Activated CD8-positive, alpha-beta memory T cell treated with anti-CD3 and anti-CD28 coated beads for 1 hour (primary cell): ENCODE results near the gene PRR33.
"Not testable (repeated sequence)": the region's sequence is repeated elsewhere in the genome, so short reads cannot be mapped to it uniquely, and the experiment has no call there.

Experiments used
- DNase-seq, 2 donors: peaks; one replicate each; pipeline ENCODE4 v3.0.0-alpha.2; 2020; ENCODE audit warnings: low read depth in 1 of 2; ENCODE audit errors: extremely low read depth in 1 of 2

The PRR33 gene

DNA sequence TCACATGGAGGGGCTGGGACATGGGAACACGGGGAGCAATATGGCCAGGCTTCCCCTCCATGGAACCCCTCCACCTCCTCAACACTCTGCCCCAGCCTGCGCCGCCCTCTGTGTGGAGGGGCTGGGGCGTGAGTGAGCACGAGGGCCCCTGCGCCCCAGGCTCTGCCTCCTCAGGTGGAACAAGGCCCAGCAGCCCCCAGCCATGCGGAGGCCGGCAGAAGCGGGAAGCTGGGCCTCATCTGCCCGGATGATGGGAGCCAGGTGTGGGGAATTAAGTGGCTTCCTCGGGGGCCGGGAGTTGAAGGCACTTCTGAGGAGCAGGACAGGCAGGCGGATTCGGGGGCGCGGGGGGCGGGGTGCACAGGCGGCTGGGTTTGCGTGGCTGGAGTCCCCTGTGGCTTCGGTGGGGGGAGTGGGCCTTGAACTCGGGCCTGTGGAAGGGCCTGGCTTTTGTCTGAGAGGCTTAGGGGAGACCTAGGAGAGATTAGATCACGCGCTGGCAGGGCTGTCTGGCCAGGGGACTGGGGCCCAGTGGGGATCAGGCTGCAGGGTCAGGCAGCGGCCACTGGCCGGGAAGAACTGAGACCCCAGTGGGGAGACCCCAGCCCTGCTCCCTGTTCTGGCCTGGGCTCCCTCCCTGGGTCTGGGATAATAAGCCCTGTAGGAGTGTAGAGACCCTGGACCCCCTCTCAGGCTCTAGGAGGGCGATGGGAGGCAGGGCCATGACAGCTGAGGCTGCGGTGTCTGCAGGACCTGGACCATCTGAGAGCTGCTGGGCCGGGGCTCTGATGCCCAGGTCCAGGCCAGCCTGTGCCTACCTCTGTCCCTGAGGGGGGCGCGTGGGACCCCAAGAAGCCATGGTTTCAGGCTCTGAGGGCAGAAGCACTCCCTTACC, 13.3 kb downstream of the PRR33 start:
- DNase-seq: no peak

DNA sequence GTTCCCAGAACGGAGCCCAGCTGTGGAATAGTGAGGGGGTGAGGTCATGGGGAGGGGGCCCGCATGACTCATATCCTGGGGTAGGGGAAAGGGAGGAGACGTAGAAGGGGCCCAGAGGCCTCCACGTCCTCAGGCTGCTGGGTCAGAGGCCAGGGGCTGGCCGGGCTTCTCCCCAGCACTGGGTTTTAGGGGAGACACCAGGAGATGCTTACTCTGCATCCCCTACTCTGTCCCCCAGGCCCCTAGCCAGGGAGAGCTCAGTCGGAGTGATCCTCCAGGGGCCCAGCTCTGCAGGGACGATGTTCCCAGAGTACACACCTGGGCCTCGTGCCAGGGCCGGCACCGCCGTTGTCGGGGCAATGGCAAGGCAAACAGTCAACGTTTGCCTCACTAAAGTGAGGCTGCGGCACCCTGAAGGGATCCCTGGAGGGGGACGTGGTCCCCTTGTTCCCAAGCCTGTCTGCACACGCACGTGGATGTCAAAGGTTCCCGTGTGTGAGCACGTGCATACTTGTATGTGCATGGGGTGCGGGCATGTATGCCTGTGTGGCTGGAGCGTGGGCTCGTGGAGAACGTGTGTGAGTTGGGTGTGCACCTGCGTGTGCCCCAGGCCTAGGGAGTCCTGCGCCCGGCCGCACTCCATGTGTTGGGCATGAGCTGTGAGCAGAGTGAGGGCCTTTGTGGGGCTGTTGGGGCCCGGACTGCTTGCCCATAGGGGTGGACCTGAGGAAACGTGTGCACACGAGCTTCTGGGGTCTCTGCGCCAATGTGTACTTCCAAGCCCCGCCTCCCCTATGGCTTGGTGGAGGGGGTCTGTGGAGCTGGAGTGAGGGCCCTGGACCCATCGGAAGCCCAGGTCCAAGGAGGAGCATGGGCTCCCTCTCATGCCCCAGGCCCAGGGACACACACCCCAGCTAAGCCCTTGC, 14.2 kb downstream of the PRR33 start:
- DNase-seq: no peak

DNA sequence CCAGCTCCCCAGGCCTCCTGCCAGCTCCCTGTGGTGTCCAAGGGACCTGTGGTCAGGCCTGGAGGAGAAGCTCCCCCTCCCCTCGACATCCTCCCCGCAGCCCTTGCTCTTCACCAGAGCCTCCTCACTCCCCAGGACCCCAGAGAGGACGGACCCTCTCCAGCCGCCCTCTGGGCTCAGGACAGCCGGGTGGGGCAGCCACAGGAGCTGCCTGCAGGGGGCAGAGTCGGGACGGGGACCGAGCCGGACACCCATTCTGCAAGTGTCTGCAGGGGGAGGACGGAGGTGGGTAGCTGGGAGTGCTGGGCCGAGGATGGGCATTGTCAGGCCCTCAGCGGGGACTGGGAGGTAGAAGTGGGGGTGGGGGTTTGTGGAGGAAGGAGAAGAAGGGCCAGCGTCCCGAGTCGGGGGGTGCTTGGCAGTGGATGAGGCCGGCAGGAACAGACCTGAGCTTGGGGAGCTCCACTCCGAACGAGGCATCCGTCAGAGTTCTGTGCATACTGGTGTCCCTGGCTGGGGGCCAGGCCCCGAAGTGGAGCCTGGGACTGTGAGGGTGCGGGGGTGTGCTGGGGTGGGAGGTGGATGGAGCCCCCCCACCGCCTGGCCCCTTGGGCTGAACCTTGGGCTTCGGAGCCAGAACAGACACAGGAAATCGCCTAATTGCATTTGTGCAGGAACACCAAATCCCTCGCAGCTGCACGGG, 15.2 kb downstream of the PRR33 start:
- DNase-seq: no peak

DNA sequence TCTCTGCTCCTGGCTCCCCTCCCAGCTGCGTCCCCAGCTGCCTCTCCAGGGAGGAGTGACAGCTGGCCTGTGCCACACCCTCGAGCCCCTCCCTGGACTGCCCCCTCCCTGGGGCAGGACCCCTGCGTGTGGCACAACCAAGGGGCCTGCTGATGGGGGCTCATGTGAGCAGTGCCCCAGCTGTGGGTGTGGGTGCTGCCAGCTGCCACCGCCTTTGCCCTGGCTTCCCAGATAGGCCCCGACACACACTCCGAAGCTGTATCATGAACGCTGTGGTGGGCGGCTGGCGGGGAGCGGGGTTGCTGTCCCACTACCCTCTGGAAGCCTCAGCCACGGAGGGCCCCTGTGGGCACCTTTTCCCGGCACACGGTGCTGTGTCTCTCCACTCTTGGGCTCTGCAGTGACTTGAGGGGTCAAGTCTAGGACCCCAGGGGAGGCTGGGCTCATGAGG, 15.8 kb downstream of the PRR33 start:
- not testable (repeated sequence) for DNase-seq

DNA sequence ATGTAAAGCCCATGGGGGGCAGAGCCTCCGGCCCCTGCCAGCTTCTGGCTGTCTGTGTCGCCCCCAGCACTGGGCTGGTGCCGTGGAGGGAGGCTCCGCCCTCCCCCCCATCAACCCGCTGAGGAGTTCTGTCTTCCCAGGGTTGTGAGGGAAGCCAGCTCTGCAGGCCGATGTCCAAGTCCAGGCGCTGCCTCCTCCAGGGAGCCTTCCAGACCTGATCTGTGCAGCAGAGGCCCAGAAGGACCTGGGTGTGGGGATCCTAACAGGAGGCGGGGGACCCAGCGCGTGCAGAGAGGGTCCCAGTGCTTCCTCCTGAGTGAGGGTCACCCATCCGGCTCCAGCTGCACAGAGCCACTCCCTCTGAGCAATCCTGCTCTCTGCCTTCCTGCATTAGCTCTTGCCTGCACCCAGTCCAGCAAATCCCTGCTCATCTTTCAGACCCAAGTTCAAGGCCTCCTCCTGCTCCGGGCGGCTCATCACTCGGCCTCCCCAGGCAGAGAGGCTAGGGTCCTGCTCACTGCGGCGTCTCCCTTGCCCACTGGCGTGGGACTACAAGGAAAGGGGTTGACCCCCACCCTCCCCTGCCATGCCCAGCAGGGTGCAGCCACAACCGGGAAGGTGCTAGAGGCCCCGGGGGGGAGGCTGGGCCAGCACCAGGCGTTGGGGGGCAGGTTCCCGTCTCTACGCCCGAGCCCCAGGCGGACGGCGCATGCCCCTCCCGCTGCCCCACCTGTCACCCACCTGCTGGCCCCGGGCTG, 16.4 kb downstream of the PRR33 start:
- no peak for DNase-seq

DNA sequence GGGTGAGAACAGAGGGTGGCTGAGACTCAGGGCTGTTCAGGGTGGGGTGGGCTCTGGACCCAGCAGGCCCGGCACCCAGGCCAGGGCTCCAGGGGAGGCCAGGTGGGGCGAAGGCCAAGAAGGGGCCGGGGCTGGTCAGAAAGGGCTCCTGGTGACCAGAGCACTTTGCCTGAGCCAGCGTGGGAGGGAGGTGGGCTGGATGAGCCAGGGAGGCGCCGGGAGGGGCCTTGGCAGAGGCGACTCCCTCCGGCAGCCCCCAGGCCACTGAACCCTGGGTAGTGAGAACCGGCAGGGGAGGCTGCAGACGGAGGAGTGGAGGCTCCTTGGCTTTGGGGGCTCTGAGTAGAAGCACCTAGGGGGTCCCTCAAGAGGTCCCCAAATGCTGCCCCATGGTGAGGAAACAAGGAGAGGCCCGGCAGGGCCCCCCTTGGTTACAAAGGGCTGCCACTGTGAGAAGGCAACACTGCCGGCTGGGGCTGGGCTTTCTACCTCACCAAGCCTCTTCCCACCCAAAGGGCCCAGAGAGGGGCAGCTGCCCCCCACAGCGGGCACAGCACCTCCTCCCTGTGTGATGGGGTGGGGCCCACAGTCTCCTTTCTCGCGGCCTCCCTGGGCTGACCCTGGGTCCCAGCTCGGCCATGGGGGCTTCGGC, 17.1 kb downstream of the PRR33 start:
- DNase-seq: not testable (repeated sequence)

DNA sequence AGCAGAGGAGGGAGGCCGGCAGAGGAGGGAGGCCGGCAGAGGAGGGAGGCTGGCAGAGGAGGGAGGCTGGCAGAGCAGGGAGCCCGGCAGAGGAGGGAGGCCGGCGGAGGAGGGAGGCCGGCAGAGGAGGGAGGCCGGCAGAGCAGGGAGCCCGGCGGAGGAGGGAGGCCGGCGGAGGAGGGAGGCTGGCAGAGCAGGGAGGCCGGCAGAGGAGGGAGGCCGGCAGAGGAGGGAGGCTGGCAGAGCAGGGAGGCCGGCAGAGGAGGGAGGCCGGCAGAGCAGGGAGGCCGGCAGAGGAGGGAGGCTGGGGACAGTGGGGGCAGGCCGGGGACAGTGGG, 17.9 kb downstream of the PRR33 start:
- not testable (repeated sequence) for DNase-seq

DNA sequence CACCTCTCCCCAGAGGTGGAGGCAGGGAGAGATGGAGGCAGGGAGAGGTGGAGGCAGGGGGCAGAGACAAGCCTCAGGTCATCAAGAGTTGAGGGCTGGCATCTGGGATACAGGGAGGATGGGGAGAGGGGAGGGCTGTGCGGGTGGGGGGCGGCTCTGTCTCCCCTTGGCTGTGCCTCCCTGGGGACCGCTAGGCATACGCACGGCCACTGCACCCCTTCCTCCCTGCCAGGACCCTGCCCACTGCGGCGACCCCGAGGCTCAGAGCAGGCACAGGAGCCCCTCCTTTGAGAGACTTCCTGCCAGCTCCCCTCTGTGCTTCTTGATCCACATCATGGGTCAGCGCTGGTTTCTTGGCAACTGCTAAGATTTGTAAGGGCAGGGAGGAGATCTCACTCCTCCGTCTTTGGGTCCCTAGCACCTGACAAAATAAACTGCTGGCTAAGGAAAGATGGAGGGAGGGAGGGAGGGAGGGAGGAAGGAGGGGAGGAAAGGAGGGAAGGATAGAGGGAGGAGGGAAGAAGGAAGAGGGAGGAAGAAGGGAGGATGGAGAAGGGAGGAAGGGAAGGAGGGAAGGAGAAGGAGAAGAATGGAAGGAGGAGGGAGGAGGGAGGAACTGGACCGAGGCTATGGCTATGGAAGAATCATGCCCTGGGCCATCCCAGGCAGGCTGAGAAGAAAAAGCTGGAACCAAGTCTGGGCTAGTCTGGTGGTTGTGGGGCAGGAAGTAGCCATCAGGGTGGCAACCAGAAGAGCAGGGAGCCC, 18.5 kb downstream of the PRR33 start:
- no peak for DNase-seq

DNA sequence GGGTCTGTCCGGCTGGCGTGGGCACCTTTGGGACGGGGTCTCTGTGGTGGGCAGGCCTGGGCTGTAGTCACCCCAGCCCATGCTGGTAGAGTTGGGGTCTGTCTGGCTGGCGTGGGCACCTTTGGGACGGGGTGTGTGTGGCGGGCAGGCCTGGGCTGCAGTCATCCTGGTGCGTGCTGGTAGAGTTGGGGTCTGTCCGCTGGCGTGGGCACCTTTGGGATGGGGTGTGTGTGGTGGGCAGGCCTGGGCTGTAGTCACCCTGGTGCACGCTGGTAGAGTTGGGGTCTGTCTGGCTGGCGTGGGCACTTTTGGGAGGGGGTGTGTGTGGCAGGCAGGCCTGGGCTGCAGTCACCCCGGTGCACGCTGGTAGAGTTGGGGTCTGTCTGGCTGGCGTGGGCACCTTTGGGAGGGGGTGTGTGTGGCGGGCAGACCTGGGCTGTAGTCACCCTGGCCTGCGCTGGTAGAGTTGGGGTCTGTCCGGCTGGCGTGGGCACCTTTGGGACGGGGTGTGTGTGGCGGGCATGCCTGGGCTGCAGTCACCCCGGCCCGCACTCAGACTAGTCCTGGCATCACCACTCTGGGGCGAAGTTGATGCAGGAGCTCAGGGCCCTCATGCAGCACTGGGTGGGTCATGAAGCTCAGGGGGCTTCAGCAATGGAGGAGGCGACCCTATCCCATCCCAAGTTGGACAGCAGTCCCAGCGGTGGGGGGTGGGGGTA, 19.3 kb downstream of the PRR33 start:
- DNase-seq: no peak

DNA sequence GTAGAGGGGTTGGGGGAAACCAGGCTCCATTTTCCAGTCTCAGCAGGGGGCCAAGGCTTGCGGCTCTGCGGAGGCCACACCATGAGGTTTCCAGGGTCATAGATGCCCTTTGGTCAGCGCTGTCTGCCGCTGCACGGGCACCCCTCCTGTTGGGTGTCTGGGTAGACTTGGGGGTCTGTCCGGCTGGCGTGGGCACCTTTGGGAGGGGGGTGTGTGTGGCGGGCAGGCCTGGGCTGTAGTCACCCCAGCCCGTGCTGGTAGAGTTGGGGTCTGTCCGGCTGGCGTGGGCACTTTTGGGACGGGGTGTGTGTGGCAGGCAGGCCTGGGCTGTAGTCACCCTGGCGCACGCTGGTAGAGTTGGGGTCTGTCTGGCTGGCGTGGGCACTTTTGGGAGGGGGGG, 20.2 kb downstream of the PRR33 start:
- no peak for DNase-seq

DNA sequence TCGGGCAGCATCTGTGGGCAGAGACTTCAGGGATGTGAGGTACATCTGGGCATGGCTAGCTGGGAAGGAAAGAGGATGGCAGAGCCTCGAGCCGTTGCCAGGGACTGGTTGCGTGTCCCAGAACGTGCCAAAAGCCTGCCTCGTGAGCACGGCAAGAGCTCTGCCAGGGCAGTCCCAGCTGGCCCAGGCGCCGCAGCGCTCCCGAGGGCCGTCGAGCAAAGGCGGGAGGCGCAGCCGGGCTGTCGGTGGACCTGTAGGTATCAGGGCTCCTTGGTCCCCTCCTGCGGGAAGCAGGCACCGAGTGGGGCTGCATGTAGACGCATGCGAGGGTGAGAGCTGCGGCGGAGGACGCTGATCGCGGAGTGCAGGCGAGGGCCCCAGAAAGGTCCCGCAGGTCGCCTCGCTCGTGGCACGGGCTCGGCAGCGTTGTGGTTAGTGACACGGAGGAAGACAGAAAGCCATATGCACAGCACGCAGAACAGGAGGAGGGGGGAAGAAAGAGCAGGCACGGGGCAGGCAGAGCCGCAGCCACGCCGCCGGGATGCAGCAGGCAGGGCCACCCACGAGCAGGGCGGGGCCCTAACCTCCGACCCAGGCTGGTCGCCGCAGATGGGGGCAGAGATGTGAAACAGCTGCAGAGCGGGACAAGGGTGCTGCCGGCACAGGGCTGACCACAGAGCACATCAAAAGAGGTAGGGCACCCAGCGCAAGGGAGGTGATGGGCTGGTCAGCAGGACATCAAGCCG, 20.8 kb downstream of the PRR33 start:
- peak in 1 of 2 donors; percentile 25 for DNase-seq

DNA sequence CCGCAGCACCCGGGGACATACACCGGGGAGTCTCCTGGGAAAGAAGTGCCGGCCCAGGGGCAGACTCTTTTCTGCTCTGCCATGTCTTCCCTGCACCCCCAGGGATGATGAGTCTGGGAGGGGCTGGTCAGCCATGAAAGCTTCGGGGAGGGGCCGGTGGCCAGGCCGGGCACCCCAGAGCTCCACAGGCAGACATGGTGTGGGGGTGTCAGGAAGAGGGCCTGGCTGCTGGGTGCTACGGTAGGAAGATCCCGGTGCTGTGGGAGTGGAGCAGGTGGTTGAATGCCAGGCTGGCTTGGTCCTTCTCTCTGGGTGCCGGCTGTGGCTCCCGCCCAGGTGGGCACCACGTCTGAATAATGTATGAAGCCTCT, 21.4 kb downstream of the PRR33 start:
- DNase-seq: no peak

DNA sequence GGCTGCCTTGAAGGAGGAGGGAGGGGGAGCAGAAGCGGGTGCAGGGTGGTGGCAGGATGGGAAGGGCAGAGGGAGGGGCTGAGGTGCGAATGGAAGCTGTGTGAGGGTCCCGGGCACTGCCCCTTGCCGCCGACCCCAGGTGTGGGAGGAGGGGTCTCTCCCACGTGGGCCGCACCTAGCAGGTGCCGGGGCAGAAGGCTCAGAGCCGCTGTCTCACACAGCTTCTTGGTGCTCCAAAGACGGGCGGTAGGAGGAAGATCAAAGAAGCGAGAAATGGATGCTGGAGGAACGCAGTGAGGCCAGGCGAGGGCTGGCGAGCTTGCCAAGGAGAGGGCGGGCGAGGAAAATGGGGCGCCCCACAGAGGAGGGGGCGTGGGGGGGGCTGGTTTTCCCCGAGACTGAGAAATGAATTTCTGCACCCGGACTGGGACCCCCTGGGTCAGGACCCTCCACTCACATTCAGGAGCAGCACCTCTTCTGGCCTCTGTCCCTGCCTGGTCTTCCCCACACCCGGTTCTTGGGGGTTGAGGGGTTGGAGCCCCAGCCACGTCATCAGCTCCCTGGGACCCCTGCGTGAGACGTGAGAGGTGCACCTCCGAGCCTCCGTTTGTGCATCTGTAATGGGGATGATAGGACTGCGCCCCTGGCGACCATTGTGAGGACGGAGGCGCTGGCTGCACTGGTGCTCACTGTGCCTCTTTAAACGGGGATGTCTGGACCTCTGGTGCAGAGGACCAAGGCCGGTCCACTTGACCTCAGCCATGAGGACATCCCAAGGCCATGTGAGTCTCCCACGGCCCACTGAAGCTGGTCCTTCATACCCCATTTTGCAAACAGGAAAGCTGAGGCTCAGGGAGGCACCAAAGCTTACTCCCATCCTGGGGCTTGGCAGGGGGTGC, 22.0 kb downstream of the PRR33 start:
- no peak for DNase-seq

DNA sequence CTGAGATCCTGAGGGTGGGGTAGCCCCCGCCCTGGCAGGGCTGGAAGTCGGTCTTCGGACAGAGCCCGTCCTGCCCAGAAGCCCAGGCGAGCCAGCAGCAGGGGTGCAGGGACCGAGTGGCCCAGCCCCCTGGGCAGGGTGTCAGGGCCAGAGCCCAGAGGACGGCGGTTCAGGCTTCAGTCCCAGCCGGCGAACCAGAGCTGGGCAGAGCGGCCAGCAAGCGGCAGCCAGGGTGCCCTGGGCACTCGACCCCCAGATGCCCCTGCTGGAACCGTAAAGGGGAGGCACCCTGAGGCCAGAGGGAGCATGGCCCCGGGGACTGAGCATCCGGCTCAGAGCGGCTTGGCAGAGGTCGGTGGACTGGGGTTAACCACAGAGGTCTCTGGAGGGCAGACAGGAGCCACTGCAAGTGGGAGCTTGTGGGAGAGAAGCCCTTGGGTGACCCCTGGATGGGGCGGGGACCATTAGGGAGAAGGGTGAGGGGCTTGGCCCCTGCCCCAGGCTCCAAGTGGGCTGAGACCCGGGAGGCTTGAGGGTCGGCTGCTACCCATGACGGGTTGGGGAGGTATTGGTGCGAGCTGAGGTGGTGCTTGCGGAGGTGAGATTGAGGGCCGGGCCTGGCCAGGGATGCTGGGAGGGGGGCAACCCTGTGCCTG, 22.9 kb downstream of the PRR33 start:
- DNase-seq: no peak

DNA sequence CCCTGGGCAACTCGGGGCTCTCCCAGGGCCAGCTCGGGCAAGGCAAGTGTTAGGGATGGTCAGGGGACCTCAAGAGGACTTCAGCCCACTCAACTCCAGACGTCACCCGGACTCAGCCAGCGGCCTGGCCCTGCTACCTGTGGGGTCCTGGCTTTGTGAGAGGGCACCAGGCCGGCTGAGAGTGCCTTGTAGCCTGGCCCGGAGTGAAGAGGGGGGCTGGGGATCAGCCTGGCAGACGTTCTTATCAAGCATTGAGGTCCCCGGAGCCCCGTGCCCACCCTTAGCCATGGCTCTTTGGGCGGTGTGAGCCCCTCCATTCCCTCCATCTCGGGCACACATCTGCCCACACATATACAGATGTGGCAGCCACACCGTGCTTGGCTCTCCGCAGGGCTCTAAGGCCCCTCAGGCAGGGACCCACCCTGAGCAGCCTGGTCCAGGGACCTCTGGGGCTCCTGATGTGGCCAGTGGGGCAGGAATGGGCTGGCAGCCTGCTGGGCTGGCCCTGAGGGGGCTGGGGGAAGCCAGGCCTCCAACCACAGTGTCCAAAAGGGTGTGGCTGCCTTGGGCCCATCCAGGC, 23.5 kb downstream of the PRR33 start:
- no peak for DNase-seq

DNA sequence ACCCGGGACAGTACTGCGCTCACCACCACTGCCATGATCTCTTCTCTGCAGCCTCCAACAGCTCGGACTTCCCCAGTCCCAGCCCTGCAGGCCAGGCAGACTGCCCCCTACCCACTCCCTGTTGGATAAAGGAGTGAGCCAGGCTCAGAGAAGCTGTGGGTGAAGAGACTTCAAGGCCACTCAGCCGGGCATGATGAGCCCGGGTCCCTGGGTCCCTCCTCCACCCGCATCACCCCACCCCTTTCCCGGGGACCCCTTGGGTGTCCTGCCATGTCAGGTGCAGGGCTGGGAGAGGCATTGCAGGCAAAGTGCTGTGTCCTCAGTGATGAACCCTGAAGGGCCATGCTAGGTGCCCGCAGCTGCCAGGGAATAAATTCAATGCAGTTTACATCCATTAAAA, 24.3 kb downstream of the PRR33 start:
- DNase-seq: no peak
